Endometrium (tissue), 2 donors: ENCODE measurements around the gene PIK3AP1.

Source experiments
- FAIRE-seq: peaks from 2 replicates; lab custom pipeline; 2012; peaks lifted over from hg19 to GRCh38; lab: Jason Lieb, UNC
- donor health status: control.
- donor health status: control.

Gene PIK3AP1

DNA sequence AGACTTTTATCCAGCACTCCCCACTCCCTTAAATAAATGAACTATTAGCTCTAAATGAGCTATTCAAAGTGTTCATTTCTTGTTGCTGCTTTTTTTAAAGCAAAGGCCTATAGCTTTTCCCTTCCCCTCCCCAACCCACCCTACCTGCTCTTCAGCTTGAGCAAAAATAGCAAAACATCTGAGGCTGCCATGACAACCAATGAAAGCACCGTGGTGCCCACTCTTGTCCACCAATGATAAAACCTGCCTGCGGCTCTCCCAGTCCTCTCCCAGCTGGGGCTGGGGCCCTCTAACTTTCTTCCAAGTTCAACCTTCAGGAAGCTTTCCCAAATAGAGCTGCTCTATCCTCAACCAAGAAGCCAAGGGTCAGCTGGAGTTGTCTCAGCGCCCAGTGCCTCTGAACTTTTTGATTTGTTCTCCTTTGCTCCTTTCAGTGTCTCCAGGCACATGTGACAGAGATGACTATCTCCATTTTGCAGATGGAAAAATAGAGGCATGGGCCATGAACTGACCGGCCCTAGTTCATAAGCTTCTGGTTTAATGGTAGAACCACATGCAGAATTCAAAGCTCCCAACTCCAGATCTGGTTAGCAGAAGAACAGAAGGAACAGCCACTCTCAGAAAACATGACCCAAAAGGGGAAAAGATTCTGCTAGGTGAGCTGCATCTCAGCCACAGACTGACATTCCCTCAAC is 47.7 kb downstream of the PIK3AP1 start:
- no peak for FAIRE-seq

DNA sequence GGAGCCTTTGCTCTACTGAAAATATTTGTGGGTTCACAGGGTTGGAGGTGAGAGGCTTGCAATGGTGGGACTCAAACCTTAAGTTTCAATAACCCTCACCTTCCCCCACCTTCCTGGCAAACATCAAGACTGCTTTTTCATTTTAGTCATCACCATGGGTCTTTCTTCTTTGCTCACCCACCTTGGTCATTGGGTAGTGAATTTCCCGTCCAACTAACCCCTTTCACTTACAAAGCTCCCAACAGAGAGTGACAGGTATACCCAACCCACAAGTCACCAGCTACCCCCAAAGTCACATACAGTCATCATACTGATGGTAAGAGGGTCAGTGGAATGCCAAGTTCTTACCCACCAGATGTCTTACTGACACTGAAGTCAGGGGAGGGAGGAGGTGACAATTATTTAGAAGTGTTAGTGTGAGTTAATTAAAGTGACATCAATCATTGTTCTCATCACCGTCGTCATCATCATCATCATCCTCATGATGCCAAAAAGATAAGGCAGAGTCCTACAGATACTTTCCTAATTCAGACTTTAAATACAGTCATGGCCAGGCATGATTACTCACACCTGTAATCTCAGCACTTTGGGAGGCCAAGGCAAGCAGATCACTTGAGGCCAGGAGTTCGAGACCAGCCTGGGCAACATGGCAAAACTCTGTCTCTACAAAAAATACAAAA is 49.0 kb downstream of the PIK3AP1 start:
- FAIRE-seq, result no peak

DNA sequence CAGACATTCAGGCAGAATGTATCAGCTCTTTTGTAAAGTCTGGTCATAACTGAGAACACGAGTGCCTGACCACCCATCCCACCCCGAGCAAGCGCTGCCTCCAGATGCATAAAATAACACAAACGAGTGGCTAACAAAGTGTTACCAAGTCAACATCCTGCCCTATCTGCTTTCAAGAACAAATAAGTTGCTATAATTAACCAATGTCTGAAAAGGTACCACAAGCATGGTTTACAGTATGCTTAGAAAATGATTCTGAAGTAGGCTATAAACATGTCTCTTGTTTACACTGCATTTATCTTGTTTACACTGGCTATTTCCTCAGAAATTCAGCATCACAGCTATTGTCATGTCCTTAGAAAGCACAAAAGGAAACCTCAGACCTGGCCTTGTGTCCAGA is 49.5 kb downstream of the PIK3AP1 start:
- no peak for FAIRE-seq

DNA sequence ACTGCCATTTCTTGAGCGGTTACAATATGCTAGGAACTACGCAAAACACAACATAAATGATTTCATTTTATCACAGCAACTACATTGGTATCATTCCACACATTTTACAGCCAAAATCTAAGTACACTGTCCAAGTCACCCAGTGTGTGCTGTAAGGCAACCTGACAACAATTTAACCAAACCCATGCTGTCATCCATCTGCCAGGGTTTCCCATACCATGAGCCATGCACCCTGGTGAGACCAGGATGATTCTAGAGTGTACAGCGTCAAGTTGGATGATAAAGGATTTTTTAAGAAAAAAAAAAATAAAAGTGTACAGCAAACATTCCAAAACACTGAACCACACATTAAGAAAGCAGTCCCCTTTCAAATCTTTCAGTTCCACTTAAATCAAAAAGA is 52.9 kb downstream of the PIK3AP1 start:
- FAIRE-seq, result no peak

DNA sequence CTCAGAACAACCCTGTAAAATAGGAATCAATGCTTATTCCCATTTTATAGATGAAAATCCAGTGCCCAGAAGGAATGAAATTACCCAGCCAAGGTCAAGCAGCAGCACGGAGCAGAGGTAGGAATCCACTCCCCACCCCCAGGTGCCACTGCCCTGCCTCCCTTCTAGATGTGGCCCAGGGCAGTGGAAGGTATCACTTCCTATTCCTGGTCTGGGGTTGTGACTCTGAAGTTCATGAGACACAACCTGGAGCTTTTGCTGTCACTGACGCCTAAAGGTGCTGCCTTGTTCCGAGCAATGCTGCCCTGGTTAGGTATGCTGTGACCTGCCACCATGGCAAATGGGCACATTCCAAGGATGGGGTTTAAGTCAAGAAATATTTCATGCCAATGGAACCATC is 53.6 kb downstream of the PIK3AP1 start:
- FAIRE-seq, result no peak

DNA sequence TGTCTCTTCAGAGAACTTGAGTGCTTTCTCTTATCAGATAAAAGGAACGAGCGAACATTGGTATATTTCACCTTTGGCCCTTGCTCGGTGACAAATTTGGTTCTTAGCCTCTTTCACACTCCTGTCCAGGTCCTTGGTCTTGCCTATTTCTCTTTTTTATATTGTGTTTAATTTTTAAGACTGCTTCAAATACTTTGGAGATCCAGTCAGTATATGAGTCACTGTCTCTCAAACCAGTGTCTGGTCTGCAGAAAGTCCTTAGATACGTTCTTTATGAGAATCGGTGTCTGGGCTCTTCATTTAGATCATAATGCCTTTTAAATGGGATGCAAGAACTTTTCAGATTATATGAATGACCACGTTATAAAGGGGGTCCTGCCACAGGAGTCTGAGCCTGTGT is 55.0 kb downstream of the PIK3AP1 start:
- no peak for FAIRE-seq

DNA sequence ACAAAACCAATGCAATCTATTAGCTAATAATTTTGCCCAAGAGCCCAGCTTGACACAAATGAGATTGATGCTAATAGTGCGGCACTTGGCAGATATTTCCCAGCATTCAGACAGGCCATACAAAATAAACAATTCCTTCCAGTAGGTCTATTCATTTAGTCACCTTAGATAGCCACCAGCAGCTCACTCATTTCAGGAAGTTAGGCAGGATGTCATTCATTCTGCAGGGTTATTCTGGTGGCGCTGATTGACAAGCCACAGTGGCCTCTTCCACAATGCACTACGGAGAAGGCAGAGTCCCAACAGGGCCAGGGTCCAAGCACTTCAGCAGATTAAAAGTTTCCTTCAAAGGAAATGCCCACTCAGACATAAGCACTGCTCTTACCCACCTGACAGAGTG is 55.8 kb downstream of the PIK3AP1 start:
- FAIRE-seq, result no peak

DNA sequence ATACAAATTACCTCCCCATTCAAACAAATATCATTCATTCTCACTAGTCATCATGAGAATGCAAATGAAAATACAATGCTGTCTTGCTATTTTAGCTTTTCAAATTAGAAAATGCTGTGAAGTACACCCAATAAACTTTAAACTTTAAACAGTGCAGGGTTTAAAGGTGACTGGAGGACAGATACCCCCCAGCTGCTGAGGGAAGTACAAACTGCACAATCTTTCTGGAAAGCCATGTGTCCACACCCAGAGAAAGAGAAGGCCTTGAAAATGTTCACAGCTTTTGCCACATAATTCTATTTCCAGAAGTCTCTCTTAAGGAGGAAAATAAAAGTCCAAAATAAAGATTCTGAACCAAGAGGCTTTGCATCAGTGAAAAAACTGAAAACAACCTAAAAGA is 56.5 kb downstream of the PIK3AP1 start:
- no peak for FAIRE-seq

DNA sequence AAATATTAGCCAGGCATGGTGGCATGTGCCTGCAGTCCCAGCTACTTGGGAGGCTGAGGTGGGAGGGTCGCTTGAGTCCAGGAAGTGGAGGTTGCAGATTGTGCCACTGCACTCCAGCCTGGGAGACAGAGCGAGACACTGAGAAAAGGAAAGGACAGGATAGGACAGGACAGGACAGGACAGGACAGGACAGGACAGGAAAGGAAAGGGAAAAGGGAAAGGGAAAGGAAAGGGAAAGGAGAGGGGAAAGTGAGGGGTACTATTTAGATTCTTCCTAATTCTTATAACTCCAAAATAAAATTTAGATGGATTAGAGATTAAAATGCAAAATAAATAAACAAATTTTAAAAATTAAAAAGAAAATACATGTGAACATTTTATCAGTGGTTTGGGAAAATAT is 58.7 kb downstream of the PIK3AP1 start:
- FAIRE-seq, result no peak

DNA sequence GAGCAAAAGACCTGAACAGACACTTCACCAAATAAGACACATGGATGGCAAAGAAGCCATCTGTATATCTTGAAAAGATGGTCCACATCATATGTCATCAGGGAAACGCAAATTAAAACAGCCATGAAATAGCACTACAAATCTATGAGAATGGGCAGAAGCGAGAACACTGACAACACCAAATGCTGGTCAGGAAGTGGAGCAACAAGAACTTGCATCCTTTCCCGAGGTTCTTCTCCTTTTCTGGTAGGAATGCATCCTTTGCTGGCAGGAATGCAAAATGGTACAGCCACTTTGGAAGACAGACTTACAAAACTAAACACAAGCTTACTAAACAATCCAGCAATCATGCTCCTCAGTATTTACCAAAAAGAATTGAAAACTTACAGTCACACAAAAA is 60.0 kb downstream of the PIK3AP1 start:
- no peak for FAIRE-seq

DNA sequence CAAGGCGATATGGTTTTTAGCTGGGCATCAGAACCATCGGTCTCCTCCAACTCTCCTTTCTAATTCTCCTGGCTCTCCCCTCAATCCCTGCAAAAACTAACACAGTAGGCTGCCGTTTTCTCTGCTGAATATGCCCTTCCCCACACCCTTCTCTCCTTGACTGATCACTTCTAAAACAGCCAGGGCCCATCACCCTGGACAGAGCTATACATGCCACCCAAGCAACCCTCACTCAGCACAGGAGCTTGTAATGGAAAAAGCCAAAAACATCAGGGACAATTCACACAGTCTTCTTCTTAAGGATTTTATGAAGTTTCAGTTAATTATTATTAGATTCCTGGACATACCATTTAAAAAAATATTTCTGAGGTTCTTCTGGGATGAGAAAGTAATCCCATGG is 61.5 kb downstream of the PIK3AP1 start:
- no peak for FAIRE-seq

DNA sequence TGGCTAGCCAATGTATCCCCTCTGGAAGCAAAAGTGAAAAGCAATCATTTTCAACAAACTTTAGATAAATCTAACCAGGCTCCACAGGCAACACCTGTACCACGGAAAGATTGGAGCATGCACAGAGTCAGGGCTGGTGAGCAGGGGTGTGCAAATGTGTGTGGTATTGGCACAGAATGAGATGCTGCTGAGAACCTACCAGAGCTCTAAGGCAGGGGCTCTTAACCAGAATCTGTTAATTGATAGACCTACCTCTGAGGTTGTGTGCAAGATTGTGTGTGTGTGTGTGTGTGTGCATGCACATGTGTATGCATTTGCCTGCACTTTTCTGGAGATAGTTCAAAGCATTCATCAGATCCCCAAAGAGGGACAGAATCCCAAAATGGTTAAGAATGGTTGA is 62.9 kb downstream of the PIK3AP1 start:
- no peak for FAIRE-seq

DNA sequence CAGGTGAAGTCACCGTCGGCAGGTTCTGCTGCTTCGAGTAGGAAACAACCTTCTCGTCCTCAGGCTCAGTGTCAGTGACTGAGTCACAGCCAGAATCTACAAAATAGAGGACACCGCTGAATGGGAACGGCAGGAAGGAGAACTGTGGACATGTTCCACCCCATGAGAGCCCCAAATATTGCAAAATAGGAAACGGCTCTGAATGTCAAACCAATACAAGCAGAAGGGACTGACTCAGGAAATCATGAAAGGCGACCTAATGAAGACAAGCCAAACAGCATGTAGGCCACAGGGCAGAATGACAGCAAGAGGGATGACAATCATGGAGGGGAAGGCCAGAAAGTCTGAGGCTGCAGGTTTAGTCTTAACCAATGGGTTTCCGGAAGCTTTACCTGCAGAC is 63.5 kb downstream of the PIK3AP1 start:
- FAIRE-seq, result no peak

DNA sequence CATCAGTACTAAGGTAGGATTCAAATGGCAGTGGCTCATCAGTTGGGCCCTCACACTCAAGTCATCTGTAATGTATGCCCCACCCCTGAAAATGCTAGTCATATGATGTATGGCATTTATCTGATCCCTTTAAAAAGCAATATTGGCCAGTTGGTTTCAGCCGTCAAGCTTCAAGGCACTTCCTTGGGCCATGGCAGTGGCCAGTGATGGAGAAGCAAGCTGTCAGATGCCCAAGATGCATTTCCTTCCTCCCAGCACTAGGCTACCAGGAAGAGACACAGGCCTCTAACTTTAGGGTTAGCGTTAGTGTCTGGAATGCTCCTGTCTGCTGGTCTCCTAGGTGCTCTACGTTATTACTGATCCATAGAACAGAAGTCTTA is 64.1 kb downstream of the PIK3AP1 start:
- no peak for FAIRE-seq

DNA sequence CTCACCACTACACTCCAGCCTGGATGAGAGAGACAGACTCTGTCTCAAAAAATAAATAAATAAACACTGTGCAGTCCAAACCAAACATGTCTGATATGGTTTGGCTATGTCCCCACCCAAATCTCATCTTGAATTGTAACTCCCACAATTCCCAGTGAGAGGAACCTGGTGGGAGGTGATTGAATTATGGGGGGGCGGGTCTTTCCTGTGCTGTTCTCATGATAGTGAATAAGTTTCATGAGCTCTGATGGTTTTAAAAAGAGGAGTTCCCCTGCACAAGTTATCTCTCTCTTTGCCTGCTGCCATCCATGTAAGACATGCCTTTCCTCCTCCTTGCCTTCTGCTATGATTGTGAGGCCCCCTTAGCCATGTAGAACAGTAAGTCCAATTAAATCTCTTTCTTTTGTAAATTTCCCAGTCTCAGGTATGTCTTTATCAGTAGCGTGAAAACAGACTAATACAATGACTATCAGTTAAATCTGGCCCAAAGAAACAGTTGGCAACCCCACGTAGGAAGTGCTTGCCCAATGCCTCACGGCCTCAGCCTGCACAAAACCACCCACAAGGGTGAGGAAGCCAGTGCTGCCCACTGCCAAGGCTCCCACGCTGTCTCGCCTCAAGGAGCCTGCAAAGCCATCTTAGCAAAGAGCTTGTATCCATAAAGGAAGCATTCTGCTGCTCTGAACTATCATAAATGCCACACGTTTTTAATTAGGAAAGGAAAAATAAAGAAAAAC is 64.7 kb downstream of the PIK3AP1 start:
- no peak for FAIRE-seq

DNA sequence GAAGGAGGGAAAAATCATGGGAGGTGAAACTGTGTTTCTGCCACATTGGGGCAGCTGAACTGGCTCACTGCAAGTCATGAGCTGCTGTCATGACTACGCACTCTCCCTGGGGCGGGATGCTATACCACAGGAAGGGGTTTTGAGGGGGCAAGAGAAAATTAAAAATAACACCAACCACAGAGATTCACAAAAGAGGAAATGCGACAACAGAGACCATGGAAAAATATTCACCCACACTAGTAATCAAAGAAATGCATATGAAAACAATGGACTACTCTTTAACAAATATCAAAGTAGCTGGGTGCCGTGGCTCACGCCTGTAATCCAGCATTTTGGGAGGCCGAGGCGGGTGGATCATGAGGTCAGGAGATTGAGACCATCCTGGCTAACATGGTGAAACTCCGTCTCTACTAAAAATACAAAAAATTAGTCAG is 68.3 kb downstream of the PIK3AP1 start:
- no peak for FAIRE-seq

DNA sequence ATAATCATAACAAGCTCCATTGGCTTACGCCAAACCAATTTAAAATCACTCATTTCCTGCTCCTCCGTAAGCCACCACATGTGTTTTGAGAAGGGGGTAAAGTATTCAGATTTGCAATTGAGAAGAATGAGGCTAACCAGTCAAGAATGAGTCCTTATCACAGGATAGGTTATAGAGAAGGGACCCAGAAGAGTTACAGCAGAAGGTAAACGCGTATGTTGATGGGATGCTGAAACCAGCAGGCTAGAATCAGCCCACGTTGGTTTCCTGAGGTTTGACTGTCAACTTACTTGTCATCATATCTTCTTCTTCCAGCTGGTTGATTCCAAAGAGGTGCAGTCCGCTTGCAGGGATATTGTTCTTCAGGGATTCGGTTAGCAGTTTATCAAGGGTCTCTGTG is 69.4 kb downstream of the PIK3AP1 start:
- no peak for FAIRE-seq

DNA sequence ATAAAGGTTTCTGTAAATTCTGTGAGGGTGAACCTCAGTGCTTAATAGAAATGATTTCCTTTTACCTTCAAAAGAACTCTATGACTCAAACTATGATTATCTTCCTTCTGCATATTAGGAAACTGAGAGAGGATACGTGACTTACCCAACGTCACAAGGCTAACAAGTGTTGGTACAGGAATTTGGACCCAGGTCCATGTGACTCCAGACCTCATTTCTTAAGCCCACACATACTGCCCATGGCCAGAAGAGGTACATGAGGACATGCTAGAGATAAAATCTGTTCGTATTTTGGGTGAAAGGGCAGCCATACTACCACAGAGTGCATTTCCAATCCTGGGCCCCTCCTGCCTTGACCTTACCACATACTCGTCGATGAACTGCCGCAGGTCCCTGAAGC is 72.0 kb downstream of the PIK3AP1 start:
- FAIRE-seq, result no peak

DNA sequence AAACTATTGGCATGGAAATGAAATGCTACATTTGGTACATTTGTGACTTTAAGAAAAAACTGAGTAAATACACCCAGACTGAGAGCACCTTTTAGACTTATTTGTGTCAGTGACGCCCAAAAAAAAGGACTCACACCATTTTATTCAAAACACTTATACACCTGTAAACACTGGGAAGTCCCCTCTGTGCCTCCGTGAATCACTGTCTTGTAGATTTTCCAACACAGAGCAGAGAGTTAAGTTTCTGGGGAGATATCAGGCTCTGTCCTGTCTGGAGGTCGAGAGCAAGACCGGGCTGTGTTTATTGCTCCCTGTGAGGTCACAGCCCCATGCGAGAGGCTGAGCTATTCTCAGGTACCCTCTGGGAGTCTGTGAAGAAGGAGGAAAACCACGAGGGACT is 72.8 kb downstream of the PIK3AP1 start:
- no peak for FAIRE-seq

DNA sequence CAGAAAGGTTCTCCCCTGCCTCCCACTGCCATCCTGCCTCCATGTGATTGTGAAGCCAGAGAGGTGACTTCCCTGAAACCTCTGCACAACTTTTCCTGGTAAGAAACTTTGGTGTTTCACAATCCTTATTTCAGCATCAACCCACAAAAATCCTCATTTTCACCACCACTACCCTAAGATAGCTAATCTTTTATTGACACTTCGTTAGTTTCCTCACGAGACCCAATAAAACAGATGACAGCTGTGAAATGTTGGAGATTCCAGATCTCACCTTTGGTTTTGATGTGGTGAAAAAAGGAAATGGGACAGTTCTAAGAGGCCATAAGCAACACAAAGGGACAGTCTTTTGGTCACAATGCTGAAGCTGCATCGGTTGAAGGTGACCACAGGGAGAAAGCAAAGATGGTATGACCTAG is 73.6 kb downstream of the PIK3AP1 start:
- FAIRE-seq, result no peak

DNA sequence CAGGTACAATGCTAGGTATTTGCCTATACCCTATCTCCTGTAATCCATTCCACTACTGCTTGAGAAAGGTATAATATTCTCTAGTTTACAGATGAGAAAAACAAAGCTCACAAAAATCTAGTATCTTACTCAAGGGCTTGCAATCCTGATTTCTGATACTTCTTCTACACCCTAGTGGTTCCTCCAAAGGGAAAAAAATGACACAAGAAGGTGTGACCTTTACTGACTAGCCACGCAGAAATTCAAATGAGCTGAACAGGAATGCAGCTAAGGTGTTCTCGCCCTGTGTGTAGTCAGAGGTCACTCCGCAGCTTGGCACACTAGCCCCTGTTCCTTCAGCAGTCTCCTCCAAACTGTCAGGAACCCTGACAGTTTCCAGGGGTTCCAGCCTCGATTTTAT is 74.0 kb downstream of the PIK3AP1 start:
- FAIRE-seq, result no peak

DNA sequence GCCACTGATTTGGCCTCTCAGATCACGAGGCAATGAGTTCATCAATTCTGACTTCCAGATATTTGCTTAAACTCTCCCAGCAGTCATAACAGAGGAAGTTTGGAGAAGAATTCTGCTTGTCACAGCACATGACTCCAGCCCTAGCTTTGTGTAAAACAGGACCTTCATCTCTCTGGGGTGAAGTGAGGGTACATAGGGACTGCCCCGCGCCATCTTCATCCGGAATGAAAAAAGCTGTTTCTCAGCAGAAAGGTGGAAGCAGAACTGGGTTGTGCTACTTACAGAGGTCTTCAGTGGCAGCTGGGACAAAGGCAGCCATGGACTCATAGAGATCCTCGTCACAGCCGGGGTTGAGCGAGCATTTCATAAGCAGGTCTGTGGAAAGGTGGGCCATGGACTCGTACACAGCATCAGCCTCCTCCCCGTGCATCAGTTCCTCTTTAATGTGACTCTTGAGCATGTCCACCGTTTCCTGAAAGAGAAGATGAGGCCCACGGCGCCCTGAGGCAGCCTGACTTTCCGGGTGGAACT is 75.1 kb downstream of the PIK3AP1 start:
- FAIRE-seq, result no peak

DNA sequence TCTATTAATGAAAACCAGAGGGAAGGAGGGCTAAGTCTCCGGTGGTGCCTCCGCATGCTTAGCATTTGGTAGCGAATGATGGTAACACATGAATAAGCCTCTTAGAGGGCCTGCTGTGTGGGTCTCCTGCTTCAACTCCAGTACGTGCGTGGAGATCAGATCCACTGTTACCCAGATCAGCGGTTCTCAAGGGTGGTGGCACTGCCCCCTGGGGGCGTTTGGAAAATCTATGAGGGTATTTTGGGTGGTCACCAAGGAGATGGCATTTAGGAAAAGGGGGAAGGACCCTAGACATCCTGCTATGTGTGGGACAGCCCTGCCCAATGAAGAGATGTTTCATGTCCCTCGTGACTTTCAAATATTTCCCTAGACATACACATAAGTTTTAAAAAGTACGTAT is 76.4 kb downstream of the PIK3AP1 start:
- no peak for FAIRE-seq
